HG02870 (cell line): ENCODE measurements around the gene ADAMTSL1.

Experiments used
- ATAC-seq: cut with Tn5 transposase; IDR thresholded peaks from one replicate; pipeline ENCODE4 v1.9.1; 2021; ENCODE audit warnings: mild to moderate bottlenecking, moderate library complexity; ENCODE audit not compliant: unreplicated experiment

The ADAMTSL1 gene

GRCh38 chr9:18891946-18892670, 418.2 kb downstream of the ADAMTSL1 start:
- no peak for ATAC-seq

GRCh38 chr9:18893046-18893445, 419.1 kb downstream of the ADAMTSL1 start:
- no peak for ATAC-seq

- ATAC-seq, result no peak
These were observed 419.5 kb downstream of the ADAMTSL1 start for GRCh38 chr9:18893491-18893890.

- ATAC-seq, result no peak
These were observed 422.1 kb downstream of the ADAMTSL1 start for GRCh38 chr9:18896004-18896403.

- ATAC-seq, result no peak
These were observed 422.7 kb downstream of the ADAMTSL1 start for GRCh38 chr9:18896531-18897179.

- no peak for ATAC-seq
These were observed 429.5 kb downstream of the ADAMTSL1 start for GRCh38 chr9:18903450-18903849.

GRCh38 chr9:18905028-18905882, 431.3 kb downstream of the ADAMTSL1 start:
- ATAC-seq, result no peak

- ATAC-seq, result no peak
These were observed 432.1 kb downstream of the ADAMTSL1 start for GRCh38 chr9:18905883-18906629.

GRCh38 chr9:18906656-18907395, 432.9 kb downstream of the ADAMTSL1 start:
- ATAC-seq, result no peak

GRCh38 chr9:18907927-18908625, 434.1 kb downstream of the ADAMTSL1 start:
- ATAC-seq, result no peak

GRCh38 chr9:18909140-18910018, 435.4 kb downstream of the ADAMTSL1 start:
- no peak for ATAC-seq

GRCh38 chr9:18910435-18910834, 436.5 kb downstream of the ADAMTSL1 start:
- no peak for ATAC-seq

- no peak for ATAC-seq
These were observed 437.0 kb downstream of the ADAMTSL1 start for GRCh38 chr9:18910916-18911315.

GRCh38 chr9:18911714-18912342, 437.9 kb downstream of the ADAMTSL1 start:
- ATAC-seq, result no peak

GRCh38 chr9:18920141-18921084, 446.5 kb downstream of the ADAMTSL1 start:
- ATAC-seq, result no peak

GRCh38 chr9:18921366-18922075, 447.6 kb downstream of the ADAMTSL1 start:
- no peak for ATAC-seq
